ENCODE measurements around the gene GRM7. TPM values are rescaled to one million over a fixed set of nuclear protein-coding genes. Genes with fewer than 3 reads are reported as not detected.

GRM7 gene
- total and polyA plus RNA-seq, 4 donors, result 0.08 to 0.33 TPM; not detected in 2

GRCh38 chr3:7461202-7461825 is 600.4 kb downstream of the GRM7 start:
- TF ChIP-seq YY1 (IDR thresholded peaks at IDR 0.05), result no peak
- TF ChIP-seq HNF4A (conservative IDR thresholded peaks at IDR 0.05), result no peak
- TF ChIP-seq FOXA2 (IDR thresholded peaks at IDR 0.05), result no peak
- TF ChIP-seq HNF4G (IDR thresholded peaks at IDR 0.05), result no peak
- TF ChIP-seq GABPA (IDR thresholded peaks at IDR 0.05 in 1 of 2, conservative IDR thresholded peaks at IDR 0.05 in 1 of 2), result no peak
- no peak for TF ChIP-seq ATF3 (IDR thresholded peaks at IDR 0.05)
- no peak for TF ChIP-seq ZBTB33 (IDR thresholded peaks at IDR 0.05)
- TF ChIP-seq TAF1 (conservative IDR thresholded peaks at IDR 0.05), result no peak
- no peak for TF ChIP-seq NR2F2 (IDR thresholded peaks at IDR 0.05)
- TF ChIP-seq MAX (IDR thresholded peaks at IDR 0.05), result no peak
- TF ChIP-seq SP1 (IDR thresholded peaks at IDR 0.05), result no peak
- no peak for TF ChIP-seq RAD21 (IDR thresholded peaks at IDR 0.05)
- no peak for TF ChIP-seq REST (IDR thresholded peaks at IDR 0.05)
- no peak for TF ChIP-seq JUND (IDR thresholded peaks at IDR 0.05)
- TF ChIP-seq EGR1 (IDR thresholded peaks at IDR 0.05; ENCODE audit: low read depth in 2 of 2), result no peak
- TF ChIP-seq RXRA (IDR thresholded peaks at IDR 0.05), result no peak
- TF ChIP-seq FOXA1 (IDR thresholded peaks at IDR 0.05), result no peak
- TF ChIP-seq CTCF (IDR thresholded peaks at IDR 0.05; ENCODE audit: low read depth, low read length, missing input control), result no peak
- H3K4me3 ChIP-seq (ENCODE audit: low read depth in 1 of 3, low read length in 3 of 3), result no peak overlapping the region
- H3K9me3 ChIP-seq (ENCODE audit: control insufficient read depth in 4 of 4, low read length in 3 of 4), result no peaks in the 10 kb centered on the region
- no peaks in the 10 kb centered on the region for H3K36me3 ChIP-seq (ENCODE audit: control insufficient read depth in 4 of 4, insufficient read depth in 3 of 4, low read depth in 1 of 4, low read length in 3 of 4)
- no peak overlapping the region for H3K9ac ChIP-seq (ENCODE audit: low read depth in 1 of 2, low read length in 2 of 2)
- 76% methylated on average over 8 of the region's 8 CpGs for WGBS
- H3K27ac ChIP-seq (ENCODE audit: low read depth in 1 of 2, low read length in 2 of 2), result no peak overlapping the region
- H3K4me1 ChIP-seq (ENCODE audit: control insufficient read depth in 4 of 4, insufficient read depth in 4 of 4, low read length in 3 of 4), result no peaks in the 10 kb centered on the region
- no peak for DNase-seq (ENCODE audit: low spot score)
- no peaks in the 10 kb centered on the region for H3K27me3 ChIP-seq (ENCODE audit: control insufficient read depth in 4 of 4, insufficient read depth in 4 of 4, low read length in 3 of 4)

Data from liver (tissue), 9 donors.